HL-60 (cell line): ENCODE results near the gene TP73.

Experiments used
- DNase-seq, 2 experiments: peaks; one replicate each; pipeline ENCODE4 v3.0.0-alpha.2; 2010 to 2020; ENCODE audit warnings: low read depth in 1 of 2, low spot score in 1 of 2
- H3K27ac ChIP-seq: fragments of 250-450 bp; sonication (Bioruptor Pico); replicated peaks from 2 replicates; pipeline ENCODE4 v1.5.1; 2020; ENCODE audit warnings: mild to moderate bottlenecking, moderate library complexity
- H3K27me3 ChIP-seq: fragments of 250-450 bp; sonication (Bioruptor Pico); 2 replicates; pipeline ENCODE4 v1.5.1; 2021; ENCODE audit warnings: mild to moderate bottlenecking, moderate library complexity; ENCODE audit not compliant: insufficient read depth, poor library complexity, severe bottlenecking
- H3K4me3 ChIP-seq: replicated peaks from 2 replicates; pipeline ENCODE4 v1.5.1; 2011; ENCODE audit warnings: mild to moderate bottlenecking, control low read depth, low read length; ENCODE audit not compliant: insufficient read depth
- GABPA ChIP-seq: IDR thresholded peaks from 2 replicates; pipeline ENCODE4 v1.6.1; 2012; ENCODE audit warnings: low read depth
- POLR2AphosphoS5 ChIP-seq: IDR thresholded peaks from 2 replicates; pipeline ENCODE4 v1.6.1; 2012; ENCODE audit warnings: low read depth
- SPI1 ChIP-seq: IDR thresholded peaks from 2 replicates; pipeline ENCODE4 v1.6.1; 2012; ENCODE audit warnings: low read depth, mild to moderate bottlenecking, borderline replicate concordance
- TF ChIP-seq, protein P1 (sequence below): IDR thresholded peaks from 2 replicates; pipeline ENCODE4 v1.6.1; 2012; ENCODE audit warnings: low read depth; ENCODE audit not compliant: insufficient replicate concordance
- TF ChIP-seq, protein P2 (sequence below): IDR thresholded peaks from one replicate; pipeline ENCODE4 v1.5.1; 2011; ENCODE audit warnings: low read length, control low read depth, inconsistent platforms; ENCODE audit not compliant: insufficient read depth

TP73 gene

DNA sequence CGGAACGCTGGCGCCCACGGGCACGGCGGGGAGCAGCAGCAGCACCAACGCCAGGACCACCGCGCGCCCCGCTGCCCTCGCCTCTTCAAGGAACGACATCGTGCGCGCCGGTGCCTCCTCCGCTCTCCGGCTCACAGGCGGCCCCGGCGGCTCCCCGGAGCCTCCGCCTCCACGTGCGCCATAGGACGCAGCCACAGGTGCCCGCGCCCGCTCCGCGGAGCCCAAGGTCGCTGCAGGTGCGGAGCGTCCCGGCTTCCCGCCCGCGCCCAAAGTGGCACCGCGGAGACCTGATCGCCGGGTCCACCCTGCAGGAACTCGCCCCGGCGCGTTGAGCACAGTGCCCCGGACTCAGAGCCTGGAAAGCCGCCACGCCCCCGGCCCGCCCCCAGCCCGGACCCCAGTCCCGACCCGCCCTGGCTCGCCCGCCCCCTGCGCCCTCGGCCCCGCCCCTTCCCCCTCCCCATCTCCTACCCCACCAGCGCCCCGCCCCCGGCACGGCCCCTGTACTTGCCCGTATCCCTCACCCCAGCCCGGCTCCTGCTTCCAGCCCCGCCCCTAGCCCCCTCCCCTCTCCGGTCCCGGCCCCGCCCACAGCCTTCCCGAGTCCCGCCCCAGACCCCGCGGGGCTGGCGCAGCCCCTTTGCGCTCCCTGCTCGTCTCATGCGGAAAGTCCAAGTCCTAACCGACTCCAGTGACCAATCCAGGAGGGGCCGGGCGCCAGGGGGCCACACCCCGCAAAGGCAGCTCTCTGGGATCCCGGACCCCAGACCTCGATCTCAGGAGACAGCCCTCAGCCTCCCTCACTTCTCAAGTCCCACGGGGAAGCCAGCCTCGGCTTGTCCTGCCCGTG lies 40.9 kb upstream of the TP73 start, which contains the start of gene MEGF6:
TSS of gene MEGF6 (minus strand) at position 339 of the 850 bp plus-strand sequence. CDS start at position 99, 240 bp downstream.
- Histone ChIP-seq H3K27ac (peak within 1 kb of the TSS; percentile 50), H3K27me3 (peaks cover 8% of the 10 kb centered on the region), H3K4me3 (peak within 1 kb of the TSS; percentile 12; the same call in 1 of the 2 replicates)
- peak in 1 of 2 experiments; percentile 65 for DNase-seq
- TF ChIP-seq POLR2AphosphoS5 (no peak), SPI1 (no peak), GABPA (no peak)
- TF ChIP-seq, protein P1, sequence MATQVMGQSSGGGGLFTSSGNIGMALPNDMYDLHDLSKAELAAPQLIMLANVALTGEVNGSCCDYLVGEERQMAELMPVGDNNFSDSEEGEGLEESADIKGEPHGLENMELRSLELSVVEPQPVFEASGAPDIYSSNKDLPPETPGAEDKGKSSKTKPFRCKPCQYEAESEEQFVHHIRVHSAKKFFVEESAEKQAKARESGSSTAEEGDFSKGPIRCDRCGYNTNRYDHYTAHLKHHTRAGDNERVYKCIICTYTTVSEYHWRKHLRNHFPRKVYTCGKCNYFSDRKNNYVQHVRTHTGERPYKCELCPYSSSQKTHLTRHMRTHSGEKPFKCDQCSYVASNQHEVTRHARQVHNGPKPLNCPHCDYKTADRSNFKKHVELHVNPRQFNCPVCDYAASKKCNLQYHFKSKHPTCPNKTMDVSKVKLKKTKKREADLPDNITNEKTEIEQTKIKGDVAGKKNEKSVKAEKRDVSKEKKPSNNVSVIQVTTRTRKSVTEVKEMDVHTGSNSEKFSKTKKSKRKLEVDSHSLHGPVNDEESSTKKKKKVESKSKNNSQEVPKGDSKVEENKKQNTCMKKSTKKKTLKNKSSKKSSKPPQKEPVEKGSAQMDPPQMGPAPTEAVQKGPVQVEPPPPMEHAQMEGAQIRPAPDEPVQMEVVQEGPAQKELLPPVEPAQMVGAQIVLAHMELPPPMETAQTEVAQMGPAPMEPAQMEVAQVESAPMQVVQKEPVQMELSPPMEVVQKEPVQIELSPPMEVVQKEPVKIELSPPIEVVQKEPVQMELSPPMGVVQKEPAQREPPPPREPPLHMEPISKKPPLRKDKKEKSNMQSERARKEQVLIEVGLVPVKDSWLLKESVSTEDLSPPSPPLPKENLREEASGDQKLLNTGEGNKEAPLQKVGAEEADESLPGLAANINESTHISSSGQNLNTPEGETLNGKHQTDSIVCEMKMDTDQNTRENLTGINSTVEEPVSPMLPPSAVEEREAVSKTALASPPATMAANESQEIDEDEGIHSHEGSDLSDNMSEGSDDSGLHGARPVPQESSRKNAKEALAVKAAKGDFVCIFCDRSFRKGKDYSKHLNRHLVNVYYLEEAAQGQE, result no peak
- TF ChIP-seq, protein P2, sequence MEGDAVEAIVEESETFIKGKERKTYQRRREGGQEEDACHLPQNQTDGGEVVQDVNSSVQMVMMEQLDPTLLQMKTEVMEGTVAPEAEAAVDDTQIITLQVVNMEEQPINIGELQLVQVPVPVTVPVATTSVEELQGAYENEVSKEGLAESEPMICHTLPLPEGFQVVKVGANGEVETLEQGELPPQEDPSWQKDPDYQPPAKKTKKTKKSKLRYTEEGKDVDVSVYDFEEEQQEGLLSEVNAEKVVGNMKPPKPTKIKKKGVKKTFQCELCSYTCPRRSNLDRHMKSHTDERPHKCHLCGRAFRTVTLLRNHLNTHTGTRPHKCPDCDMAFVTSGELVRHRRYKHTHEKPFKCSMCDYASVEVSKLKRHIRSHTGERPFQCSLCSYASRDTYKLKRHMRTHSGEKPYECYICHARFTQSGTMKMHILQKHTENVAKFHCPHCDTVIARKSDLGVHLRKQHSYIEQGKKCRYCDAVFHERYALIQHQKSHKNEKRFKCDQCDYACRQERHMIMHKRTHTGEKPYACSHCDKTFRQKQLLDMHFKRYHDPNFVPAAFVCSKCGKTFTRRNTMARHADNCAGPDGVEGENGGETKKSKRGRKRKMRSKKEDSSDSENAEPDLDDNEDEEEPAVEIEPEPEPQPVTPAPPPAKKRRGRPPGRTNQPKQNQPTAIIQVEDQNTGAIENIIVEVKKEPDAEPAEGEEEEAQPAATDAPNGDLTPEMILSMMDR, result no peak

DNA sequence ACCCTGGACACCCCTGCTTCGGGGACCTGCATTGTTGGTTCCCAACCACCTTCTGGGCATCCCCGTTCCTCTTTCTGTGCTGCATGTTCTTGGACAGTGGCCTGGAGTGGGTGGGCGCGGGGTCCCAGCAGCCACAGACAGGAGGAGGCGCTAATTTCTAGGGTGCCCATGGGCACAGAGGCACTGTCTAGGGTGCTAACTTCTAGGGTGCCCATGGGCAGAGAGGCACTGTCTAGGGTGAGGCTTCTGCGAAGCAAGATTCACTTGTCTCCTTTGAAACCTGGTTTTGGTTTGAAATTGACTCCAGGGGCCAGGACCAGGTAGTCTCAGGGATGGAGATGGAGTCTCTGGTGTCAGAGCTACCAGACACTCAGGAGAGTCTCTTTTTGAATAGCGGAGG lies 40.2 kb upstream of the TP73 start:
- TF ChIP-seq POLR2AphosphoS5, result no peak
- TF ChIP-seq, protein P1, result peak; percentile 40
- TF ChIP-seq, protein P2, result no peak
- Histone ChIP-seq H3K27me3 (peaks cover 8% of the 10 kb centered on the region), H3K27ac (no peak overlapping the region), H3K4me3 (no peak overlapping the region)
- DNase-seq, result no peak

DNA sequence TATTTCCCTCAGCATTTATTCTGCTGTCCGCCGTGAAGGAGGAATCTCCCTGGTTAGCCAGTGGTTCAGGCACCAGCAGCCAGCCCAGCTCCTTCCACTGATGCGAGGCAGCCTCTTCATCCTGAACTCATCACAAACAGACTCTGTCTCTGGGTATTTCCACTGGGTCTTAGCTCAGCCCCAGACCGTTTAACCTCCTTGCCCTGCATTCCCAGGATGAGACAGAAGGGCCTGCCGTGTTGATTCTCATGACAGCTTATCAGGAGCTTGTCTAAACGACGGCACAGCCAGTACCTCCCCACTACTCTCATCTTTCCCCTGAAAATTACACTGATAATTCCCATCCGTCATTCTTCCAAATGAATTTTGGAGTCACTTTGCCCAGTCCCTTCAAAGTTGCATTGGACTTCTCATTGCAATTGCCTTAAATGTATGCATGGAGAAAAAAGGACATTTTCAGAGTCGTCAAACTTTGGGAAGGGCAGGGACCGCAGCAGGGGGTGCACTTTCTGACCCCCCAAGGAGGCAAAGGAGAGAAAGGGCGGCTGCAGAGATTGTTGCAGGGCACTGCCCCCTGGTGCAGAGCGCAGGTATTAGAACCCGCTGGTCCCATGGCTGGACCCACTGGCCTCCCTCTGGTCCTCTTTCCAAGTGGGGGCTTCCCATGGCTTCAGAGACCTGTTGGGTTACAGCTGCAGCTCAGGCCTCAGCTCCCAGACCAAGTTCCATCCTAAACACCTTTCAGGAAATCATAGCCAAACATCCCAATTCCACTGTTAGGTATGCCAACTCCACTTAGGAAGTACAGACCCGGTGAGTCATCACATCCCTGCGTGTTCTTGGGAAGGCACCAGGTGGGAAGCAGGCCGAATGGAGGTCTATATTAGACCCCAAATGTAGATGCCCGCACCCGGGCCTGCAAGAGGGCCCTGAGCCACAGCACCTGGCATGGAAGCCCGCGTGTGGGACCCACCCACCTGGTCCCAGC lies 37.3 kb upstream of the TP73 start:
- no peak for TF ChIP-seq POLR2AphosphoS5
- TF ChIP-seq, protein P2, result peak; percentile 41
- Histone ChIP-seq H3K4me3 (no peak overlapping the region), H3K27ac (no peak overlapping the region), H3K27me3 (peaks cover 8% of the 10 kb centered on the region)
- DNase-seq, result no peak
